IMR-90 (cell line): Measurements from ENCODE around the gene CDHR4. TPM values are rescaled to one million over a fixed set of nuclear protein-coding genes. Genes with fewer than 3 reads are reported as not detected.

Experiments used
- ATAC-seq: fragments of 200-7000 bp; cut with Tn5 transposase; 2 replicates; pipeline ENCODE4 v1.9.1; 2020; ENCODE audit warnings: low read depth, mild to moderate bottlenecking, moderate library complexity
- BruUV-seq: library from RNA; stranded (reverse); fragments of 400-500 nt; replicated peaks from 2 replicates; lab custom pipeline; 2021; lab: Mats Ljungman, UMichigan
- CTCF ChIA-PET: fragments of 300-600 bp; formaldehyde crosslinking; extraction: SDS; loops from one replicate; lab custom pipeline; 2021; ENCODE audit warnings: antibody characterized with exemption; lab: Yijun Ruan, JAX
- POLR2A ChIA-PET: fragments of 300-600 bp; sonication (Branson Sonifier 250); formaldehyde crosslinking; loops from one replicate; lab custom pipeline; 2022; ENCODE audit warnings: antibody characterized with exemption; ENCODE audit not compliant: unreplicated experiment; lab: Charles Lee
- DNase-seq: peaks from one replicate; pipeline ENCODE4 v3.0.0; 2013
- H2AFZ ChIP-seq: replicated peaks from 2 replicates; pipeline ENCODE3; 2013; ENCODE audit warnings: low read length, mild to moderate bottlenecking; ENCODE audit not compliant: poor library complexity
- H2AK5ac ChIP-seq: 2 replicates; pipeline ENCODE4 v1.6.1; 2013; ENCODE audit warnings: low read depth, low read length, inconsistent platforms
- H2AK9ac ChIP-seq: replicated peaks from 2 replicates; pipeline ENCODE3; 2013; ENCODE audit warnings: mild to moderate bottlenecking, low read depth, low read length, moderate library complexity; ENCODE audit not compliant: poor library complexity
- H2BK120ac ChIP-seq: 2 replicates; pipeline ENCODE4 v1.6.1; 2013; ENCODE audit warnings: low read depth, low read length, inconsistent platforms
- H2BK15ac ChIP-seq: 3 replicates; pipeline ENCODE4 v1.6.1; 2013; ENCODE audit warnings: low read depth, low read length, inconsistent platforms
- H2BK20ac ChIP-seq: 2 replicates; pipeline ENCODE4 v1.6.1; 2013; ENCODE audit warnings: low read depth, mild to moderate bottlenecking, inconsistent platforms, low read length, moderate library complexity
- H2BK5ac ChIP-seq: 2 replicates; pipeline ENCODE4 v1.6.1; 2013; ENCODE audit warnings: mild to moderate bottlenecking, low read depth, low read length, inconsistent platforms; ENCODE audit not compliant: poor library complexity, severe bottlenecking
- H3K14ac ChIP-seq: replicated peaks from 2 replicates; pipeline ENCODE4 v1.6.1; 2013; ENCODE audit warnings: low read depth, low read length, inconsistent platforms
- H3K18ac ChIP-seq: 2 replicates; pipeline ENCODE4 v1.6.1; 2013; ENCODE audit warnings: low read depth, low read length, control low read depth
- H3K23ac ChIP-seq: 2 replicates; pipeline ENCODE4 v1.6.1; 2013; ENCODE audit warnings: low read depth, low read length, inconsistent platforms
- H3K27ac ChIP-seq: 2 replicates; pipeline ENCODE4 v1.5.1; 2013; ENCODE audit warnings: mild to moderate bottlenecking, control low read depth, low read length; ENCODE audit not compliant: insufficient read depth
- H3K27me3 ChIP-seq: 2 replicates; pipeline ENCODE4 v1.6.1; 2013; ENCODE audit warnings: low read length; ENCODE audit not compliant: control insufficient read depth, insufficient read depth
- H3K36me3 ChIP-seq: 2 replicates; pipeline ENCODE4 v1.6.1; 2013; ENCODE audit warnings: low read length, mixed read lengths; ENCODE audit not compliant: control insufficient read depth, insufficient read depth
- H3K4ac ChIP-seq: 2 replicates; pipeline ENCODE4 v1.6.1; 2013; ENCODE audit warnings: low read depth, low read length, inconsistent platforms
- H3K4me1 ChIP-seq: 2 replicates; pipeline ENCODE4 v1.6.1; 2013; ENCODE audit warnings: low read length, mixed read lengths; ENCODE audit not compliant: control insufficient read depth, insufficient read depth
- H3K4me2 ChIP-seq: 2 replicates; pipeline ENCODE4 v1.6.1; 2013; ENCODE audit warnings: low read depth, mild to moderate bottlenecking, control low read depth, low read length, moderate library complexity
- H3K4me3 ChIP-seq: 2 replicates; pipeline ENCODE4 v1.5.1; 2013; ENCODE audit warnings: low read depth, mild to moderate bottlenecking, control low read depth, low read length, moderate library complexity; ENCODE audit not compliant: insufficient read depth
- H3K56ac ChIP-seq: 2 replicates; pipeline ENCODE4 v1.6.1; 2013; ENCODE audit warnings: low read length, inconsistent platforms; ENCODE audit not compliant: insufficient read depth; ENCODE audit errors: extremely low read depth
- H3K79me1 ChIP-seq, 2 experiments: 2 replicates each; pipeline ENCODE4 v1.6.1; 2013; ENCODE audit warnings: low read length in 2 of 2, inconsistent platforms in 1 of 2, low read depth in 1 of 2
- H3K9ac ChIP-seq: 2 replicates; pipeline ENCODE4 v1.6.1; 2013; ENCODE audit warnings: low read depth, low read length, control low read depth
- H3K9me1 ChIP-seq: 2 replicates; pipeline ENCODE4 v1.6.1; 2013; ENCODE audit warnings: low read length, inconsistent platforms; ENCODE audit not compliant: insufficient read depth
- H3K9me3 ChIP-seq: 2 replicates; pipeline ENCODE4 v1.6.1; 2013; ENCODE audit warnings: low read length; ENCODE audit not compliant: control insufficient read depth, insufficient read depth
- H4K20me1 ChIP-seq: 2 replicates; pipeline ENCODE4 v1.6.1; 2013; ENCODE audit warnings: low read length, inconsistent platforms; ENCODE audit not compliant: insufficient read depth
- H4K5ac ChIP-seq: 2 replicates; pipeline ENCODE4 v1.6.1; 2013; ENCODE audit warnings: mild to moderate bottlenecking, low read depth, low read length, control low read depth
- H4K8ac ChIP-seq, 2 experiments: 2 replicates each; pipeline ENCODE4 v1.6.1; 2013; ENCODE audit warnings: low read depth in 2 of 2, low read length in 2 of 2, control low read depth in 1 of 2, inconsistent platforms in 1 of 2
- H4K91ac ChIP-seq: 2 replicates; pipeline ENCODE4 v1.6.1; 2013; ENCODE audit warnings: low read depth, low read length, inconsistent platforms; ENCODE audit not compliant: insufficient read depth
- BHLHE40 ChIP-seq: fragments of 150-350 bp; IDR thresholded peaks from 2 replicates; pipeline ENCODE4 v1.6.1; 2016; ENCODE audit warnings: mild to moderate bottlenecking, low read depth, low read length
- CEBPB ChIP-seq: IDR thresholded peaks from 2 replicates; pipeline ENCODE4 v1.6.1; 2012; ENCODE audit warnings: low read depth, low read length, improper control_type of control experiment
- FOS ChIP-seq: fragments of 150-350 bp; IDR thresholded peaks from 2 replicates; pipeline ENCODE4 v1.6.1; 2016; ENCODE audit warnings: low read depth, low read length
- MAZ ChIP-seq: IDR thresholded peaks from 2 replicates; pipeline ENCODE4 v1.6.1; 2012; ENCODE audit warnings: low read depth, mild to moderate bottlenecking, low read length, improper control_type of control experiment, moderate library complexity, borderline replicate concordance
- POLR2A ChIP-seq: IDR thresholded peaks from 2 replicates; pipeline ENCODE4 v1.6.1; 2012; ENCODE audit warnings: mild to moderate bottlenecking, low read depth, low read length
- RFX5 ChIP-seq: IDR thresholded peaks from 2 replicates; pipeline ENCODE4 v1.8.0; 2012; ENCODE audit warnings: low read depth, mild to moderate bottlenecking, low read length, moderate library complexity
- WGBS, 2 experiments: methylation state at CpG; one replicate each; pipeline versions ENCODE4 v1.1.5 to v1.1.7; 2013; ENCODE audit warnings: missing lambda C conversion rate in 2 of 2; ENCODE audit not compliant: insufficient read length in 1 of 2; ENCODE audit errors: extremely low coverage in 2 of 2; 5-methylcytosine and 5-hydroxymethylcytosine counted together
- dilution Hi-C: fragments of 300-500 bp; cut with HindIII; formaldehyde crosslinking; loops from one replicate; pipeline ENCODE4 v1.14.3; 2018; ENCODE audit warnings: low sequenced_read_pairs; ENCODE audit not compliant: unreplicated experiment
- in situ Hi-C: fragments of 300-500 bp; cut with MboI; formaldehyde crosslinking; loops from 3 replicates; pipeline ENCODE4 v1.14.3; 2019; ENCODE audit warnings: low sequenced_read_pairs, inconsistent platforms, mixed read lengths
- intact Hi-C: fragments of 100-400 bp; cut with micrococcal nuclease; formaldehyde crosslinking; loops from 2 replicates; pipeline ENCODE4 v1.10.0; 2022
- polyA plus RNA-seq, 3 experiments: library from polyadenylated mRNA; depleted of rRNA; stranded (reverse); fragments of >200 nt; gene quantifications; 2 replicates each; pipeline ENCODE4 v1.2.3, GENCODE V29; 2012; ENCODE audit warnings: low replicate concordance in 1 of 3
- total RNA-seq: library from RNA; depleted of rRNA; stranded (reverse); fragments of >200 nt; gene quantifications from 2 replicates; pipeline ENCODE4 v1.2.3, GENCODE V29; 2012
- TF ChIP-seq, protein P1 (sequence below): fragments of 150-350 bp; IDR thresholded peaks from 2 replicates; pipeline ENCODE4 v1.6.1; 2017; ENCODE audit warnings: mild to moderate bottlenecking, antibody characterized with exemption, low read length, low read depth

CDHR4 gene
- total and polyA plus RNA-seq, 2 of the 4 experiments (the other 2 are of a cell fraction): not detected

DNA sequence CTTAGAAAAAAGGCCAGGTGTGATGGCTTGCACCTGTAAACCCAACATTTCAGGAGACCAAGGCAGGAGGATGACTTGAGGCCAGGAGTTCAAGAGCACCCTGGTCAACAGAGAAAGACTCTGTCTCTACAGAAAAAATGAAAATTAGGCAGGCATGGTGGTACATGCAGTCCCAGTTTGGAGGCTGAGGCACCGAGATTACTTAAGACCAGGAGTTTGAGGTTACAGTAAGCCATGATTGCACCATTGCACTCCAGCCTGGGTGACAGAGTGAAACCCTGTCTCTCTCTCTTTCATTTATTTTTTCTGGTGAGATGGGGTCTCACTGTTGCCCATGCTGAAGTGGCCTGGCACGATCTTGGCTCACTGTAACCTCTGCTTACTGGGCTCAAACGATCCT is 38.0 kb downstream of the CDHR4 start:
- H3K9me1 ChIP-seq: peaks cover 5% of the 10 kb centered on the region; the same call in 1 of the 2 replicates
- ChIA-PET CTCF (no interaction called here), POLR2A (no interaction called here)
- no peak overlapping the region for H2BK20ac ChIP-seq
- ATAC-seq (no peak), DNase-seq (no peak)
- no peak overlapping the region for H3K23ac ChIP-seq
- H2AK5ac ChIP-seq: no peak overlapping the region
- H3K56ac ChIP-seq: no peak overlapping the region
- intact Hi-C loops (no loop called here), in situ Hi-C loops (no loop called here), dilution Hi-C loops (no loop called here)
- no peak overlapping the region for H3K9ac ChIP-seq
- no peak overlapping the region for H4K5ac ChIP-seq
- no CpG with 5 or more reads among the region's 3 CpGs for WGBS, 2 experiments
- H2BK120ac ChIP-seq: no peak overlapping the region
- no peak overlapping the region for H3K18ac ChIP-seq
- no peak overlapping the region for H3K14ac ChIP-seq
- H3K79me1 ChIP-seq: peaks cover 39 to 65% of the 10 kb centered on the region in 2 experiments
- no peaks in the 10 kb centered on the region for H3K9me3 ChIP-seq
- no peak overlapping the region for H2AK9ac ChIP-seq
- no TSS peak for BruUV-seq
- H3K36me3 ChIP-seq: peaks cover 7% of the 10 kb centered on the region
- H3K4me2 ChIP-seq: no peak overlapping the region
- no peak overlapping the region for H2AFZ ChIP-seq
- H4K91ac ChIP-seq: no peak overlapping the region
- no peak overlapping the region for H3K4me3 ChIP-seq
- H3K27ac ChIP-seq: no peak overlapping the region
- no peak overlapping the region for H3K4ac ChIP-seq
- peaks cover 56% of the 10 kb centered on the region for H4K20me1 ChIP-seq
- TF ChIP-seq MAZ: no peak
- TF ChIP-seq BHLHE40: no peak
- no peak for TF ChIP-seq CEBPB
- TF ChIP-seq, protein P1, sequence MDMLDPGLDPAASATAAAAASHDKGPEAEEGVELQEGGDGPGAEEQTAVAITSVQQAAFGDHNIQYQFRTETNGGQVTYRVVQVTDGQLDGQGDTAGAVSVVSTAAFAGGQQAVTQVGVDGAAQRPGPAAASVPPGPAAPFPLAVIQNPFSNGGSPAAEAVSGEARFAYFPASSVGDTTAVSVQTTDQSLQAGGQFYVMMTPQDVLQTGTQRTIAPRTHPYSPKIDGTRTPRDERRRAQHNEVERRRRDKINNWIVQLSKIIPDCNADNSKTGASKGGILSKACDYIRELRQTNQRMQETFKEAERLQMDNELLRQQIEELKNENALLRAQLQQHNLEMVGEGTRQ: no peak
- TF ChIP-seq RFX5: no peak
- no peak for TF ChIP-seq POLR2A
- TF ChIP-seq FOS: no peak
- H4K8ac ChIP-seq: no peak overlapping the region
- H2BK5ac ChIP-seq: no peak overlapping the region
- H3K4me1 ChIP-seq: no peaks in the 10 kb centered on the region
- H2BK15ac ChIP-seq: no peak overlapping the region
- H3K27me3 ChIP-seq: no peaks in the 10 kb centered on the region
